Measurements from ENCODE around the gene ATP11A. TPM values are rescaled to one million over a fixed set of nuclear protein-coding genes. Genes with fewer than 3 reads are reported as not detected.

The ATP11A gene
- total RNA-seq, 1 donor from 2014 or later, result 23.7 TPM

GRCh38 chr13:112759053-112759452 lies 69.2 kb downstream of the ATP11A start:
- DNase-seq (ENCODE audit: low read depth, low spot score), result no peak

GRCh38 chr13:112759827-112760226 lies 70.0 kb downstream of the ATP11A start:
- DNase-seq (ENCODE audit: low read depth, low spot score), result no peak

- DNase-seq (ENCODE audit: low read depth, low spot score), result no peak
Observed at GRCh38 chr13:112760435-112760834, 70.6 kb downstream of the ATP11A start.

- no peak for DNase-seq (ENCODE audit: low read depth, low spot score)
Observed at GRCh38 chr13:112760931-112761330, 71.1 kb downstream of the ATP11A start.

- DNase-seq (ENCODE audit: low read depth, low spot score), result no peak
Observed at GRCh38 chr13:112761701-112762689, 72.2 kb downstream of the ATP11A start.

- no peak for DNase-seq (ENCODE audit: low read depth, low spot score)
Observed at GRCh38 chr13:112762690-112763080, 72.8 kb downstream of the ATP11A start.

GRCh38 chr13:112764028-112764427 lies 74.2 kb downstream of the ATP11A start:
- no peak for DNase-seq (ENCODE audit: low read depth, low spot score)

- DNase-seq (ENCODE audit: low read depth, low spot score), result no peak
Observed at GRCh38 chr13:112764864-112765561, 75.2 kb downstream of the ATP11A start.

GRCh38 chr13:112765731-112766130 lies 75.9 kb downstream of the ATP11A start:
- no peak for DNase-seq (ENCODE audit: low read depth, low spot score)

GRCh38 chr13:112766336-112766735 lies 76.5 kb downstream of the ATP11A start:
- DNase-seq (ENCODE audit: low read depth, low spot score), result no peak

- no peak for DNase-seq (ENCODE audit: low read depth, low spot score)
Observed at GRCh38 chr13:112767506-112768471, 78.0 kb downstream of the ATP11A start.

GRCh38 chr13:112768795-112769481 lies 79.1 kb downstream of the ATP11A start:
- DNase-seq (ENCODE audit: low read depth, low spot score), result no peak

GRCh38 chr13:112769615-112770014 lies 79.8 kb downstream of the ATP11A start:
- no peak for DNase-seq (ENCODE audit: low read depth, low spot score)

GRCh38 chr13:112770504-112770903 lies 80.7 kb downstream of the ATP11A start:
- DNase-seq (ENCODE audit: low read depth, low spot score), result no peak

GRCh38 chr13:112771139-112771876 lies 81.5 kb downstream of the ATP11A start:
- DNase-seq (ENCODE audit: low read depth, low spot score), result no peak

GRCh38 chr13:112771877-112772538 lies 82.2 kb downstream of the ATP11A start:
- no peak for DNase-seq (ENCODE audit: low read depth, low spot score)

- no peak for DNase-seq (ENCODE audit: low read depth, low spot score)
Observed at GRCh38 chr13:112772539-112772909, 82.7 kb downstream of the ATP11A start.

- no peak for DNase-seq (ENCODE audit: low read depth, low spot score)
Observed at GRCh38 chr13:112772929-112773328, 83.1 kb downstream of the ATP11A start.

Data from pulmonary artery endothelial cell (primary cell).